Fibroblast of skin of right biceps (primary cell): ENCODE data around the gene GET4.
"Not testable (repeated sequence)": the region's sequence is repeated elsewhere in the genome, so short reads cannot be mapped to it uniquely, and the experiment has no call there.

Experiments used
- DNase-seq: peaks from one replicate; pipeline ENCODE4 v3.0.0-alpha.2; 2013

The GET4 gene

GRCh38 chr7:845731-846130, 30.6 kb upstream of the GET4 start:
- no peak for DNase-seq

- not testable (repeated sequence) for DNase-seq
Measured at GRCh38 chr7:846958-847650, 29.2 kb upstream of the GET4 start.

GRCh38 chr7:847728-848127, 28.6 kb upstream of the GET4 start:
- DNase-seq = not testable (repeated sequence)

GRCh38 chr7:849145-849544, 27.2 kb upstream of the GET4 start:
- DNase-seq = no peak

- no peak for DNase-seq
Measured at GRCh38 chr7:849781-850180, 26.6 kb upstream of the GET4 start.

- no peak for DNase-seq
Measured at GRCh38 chr7:851204-851603, 25.1 kb upstream of the GET4 start.

- no peak for DNase-seq
Measured at GRCh38 chr7:853366-854117, 22.8 kb upstream of the GET4 start.

- DNase-seq = no peak
Measured at GRCh38 chr7:854118-854775, 22.1 kb upstream of the GET4 start.

GRCh38 chr7:855686-856369, 20.5 kb upstream of the GET4 start:
- DNase-seq = no peak

GRCh38 chr7:856444-857095, 19.8 kb upstream of the GET4 start:
- DNase-seq = no peak

GRCh38 chr7:857661-858060, 18.7 kb upstream of the GET4 start:
- no peak for DNase-seq

- no peak for DNase-seq
Measured at GRCh38 chr7:859359-860030, 16.9 kb upstream of the GET4 start.

GRCh38 chr7:860149-860548, 16.2 kb upstream of the GET4 start:
- DNase-seq = no peak

- no peak for DNase-seq
Measured at GRCh38 chr7:861222-861621, 15.1 kb upstream of the GET4 start.

GRCh38 chr7:862157-862556, 14.2 kb upstream of the GET4 start:
- no peak for DNase-seq

GRCh38 chr7:863106-863505, 13.2 kb upstream of the GET4 start:
- no peak for DNase-seq

- no peak for DNase-seq
Measured at GRCh38 chr7:865921-866320, 10.4 kb upstream of the GET4 start.

GRCh38 chr7:867001-867405, 9.4 kb upstream of the GET4 start:
- no peak for DNase-seq

GRCh38 chr7:867406-868188, 8.8 kb upstream of the GET4 start:
- peak; percentile 36 for DNase-seq

- no peak for DNase-seq
Measured at GRCh38 chr7:868189-868486, 8.2 kb upstream of the GET4 start.

GRCh38 chr7:869348-869747, 7.0 kb upstream of the GET4 start:
- DNase-seq = no peak
